DND-41 (cell line): ENCODE data around the gene RNF130.

Source experiments
- CTCF ChIP-seq: IDR thresholded peaks from 2 replicates; pipeline ENCODE4 v1.5.1; 2012; ENCODE audit warnings: borderline replicate concordance, low read length, moderate library complexity, mild to moderate bottlenecking; ENCODE audit not compliant: poor library complexity, severe bottlenecking; ENCODE audit errors: extremely low read depth
- EZH2 ChIP-seq: IDR thresholded peaks from 3 replicates; pipeline ENCODE4 v1.6.1; 2012; ENCODE audit warnings: borderline replicate concordance, low read depth, mild to moderate bottlenecking, moderate library complexity, low read length, inconsistent platforms; ENCODE audit not compliant: severe bottlenecking

GRCh38 chr5:180075703-180076102 is 4.1 kb upstream of the RNF130 start:
- TF ChIP-seq CTCF (no peak), EZH2 (no peak)
